Endothelial cell of hepatic sinusoid (primary cell): Measurements from ENCODE around the gene GSTK1.

ENCODE experiments used
- in situ Hi-C: cut with HindIII; loops from 2 replicates; pipeline ENCODE4 v1.10.0; 2017; ENCODE audit warnings: low sequenced_read_pairs

GSTK1 gene

GRCh38 chr7:143290293-143290692 is 27.1 kb downstream of the GSTK1 start:
- in situ Hi-C loops = no loop called here

- in situ Hi-C loops = no loop called here
Observed at GRCh38 chr7:143292876-143293275, 29.6 kb downstream of the GSTK1 start.

GRCh38 chr7:143295870-143296269 is 32.6 kb downstream of the GSTK1 start:
- in situ Hi-C loops = no loop called here

GRCh38 chr7:143296686-143297085 is 33.4 kb downstream of the GSTK1 start:
- in situ Hi-C loops = no loop called here

GRCh38 chr7:143299346-143299745 is 36.1 kb downstream of the GSTK1 start:
- in situ Hi-C loops = no loop called here

- in situ Hi-C loops = loop anchor here (10.0 kb wide), 2 partner anchors 55 to 285 kb away; no protein-coding TSS in a partner anchor
Observed at GRCh38 chr7:143299840-143300239, 36.6 kb downstream of the GSTK1 start.

GRCh38 chr7:143300959-143301935 is 38.0 kb downstream of the GSTK1 start:
- in situ Hi-C loops = loop anchor here (10.0 kb wide), 2 partner anchors 56 to 286 kb away; no protein-coding TSS in a partner anchor

- in situ Hi-C loops = loop anchor here (10.0 kb wide), 2 partner anchors 59 to 289 kb away; no protein-coding TSS in a partner anchor
Observed at GRCh38 chr7:143303733-143304132, 40.5 kb downstream of the GSTK1 start.

- in situ Hi-C loops = loop anchor here (10.0 kb wide), 2 partner anchors 60 to 290 kb away; no protein-coding TSS in a partner anchor
Observed at GRCh38 chr7:143304938-143305337, 41.7 kb downstream of the GSTK1 start.

GRCh38 chr7:143305423-143306070 is 42.3 kb downstream of the GSTK1 start:
- in situ Hi-C loops = loop anchor here (10.0 kb wide), 2 partner anchors 61 to 291 kb away; no protein-coding TSS in a partner anchor

- in situ Hi-C loops = loop anchor here (10.0 kb wide), 2 partner anchors 64 to 294 kb away; no protein-coding TSS in a partner anchor
Observed at GRCh38 chr7:143308632-143309031, 45.4 kb downstream of the GSTK1 start.

- in situ Hi-C loops = no loop called here
Observed at GRCh38 chr7:143314127-143314526, 50.9 kb downstream of the GSTK1 start.

- in situ Hi-C loops = no loop called here
Observed at GRCh38 chr7:143315776-143316175, 52.5 kb downstream of the GSTK1 start, which contains the start of gene CLCN1. TSS of gene CLCN1 (plus strand) at chr7:143316111. CDS start at chr7:143316213, 102 bp downstream.

- in situ Hi-C loops = no loop called here
Observed at GRCh38 chr7:143316492-143316891, 53.3 kb downstream of the GSTK1 start.

GRCh38 chr7:143318661-143319060 is 55.4 kb downstream of the GSTK1 start:
- in situ Hi-C loops = no loop called here
